GM21717 (cell line): Measurements from ENCODE around the gene CTH.
"Not testable (repeated sequence)": the region's sequence is repeated elsewhere in the genome, so short reads cannot be mapped to it uniquely, and the experiment has no call there.

ENCODE experiments used
- ATAC-seq: cut with Tn5 transposase; IDR thresholded peaks from one replicate; pipeline ENCODE4 v1.9.1; 2021; ENCODE audit warnings: mild to moderate bottlenecking, moderate library complexity; ENCODE audit not compliant: unreplicated experiment

The CTH gene

DNA sequence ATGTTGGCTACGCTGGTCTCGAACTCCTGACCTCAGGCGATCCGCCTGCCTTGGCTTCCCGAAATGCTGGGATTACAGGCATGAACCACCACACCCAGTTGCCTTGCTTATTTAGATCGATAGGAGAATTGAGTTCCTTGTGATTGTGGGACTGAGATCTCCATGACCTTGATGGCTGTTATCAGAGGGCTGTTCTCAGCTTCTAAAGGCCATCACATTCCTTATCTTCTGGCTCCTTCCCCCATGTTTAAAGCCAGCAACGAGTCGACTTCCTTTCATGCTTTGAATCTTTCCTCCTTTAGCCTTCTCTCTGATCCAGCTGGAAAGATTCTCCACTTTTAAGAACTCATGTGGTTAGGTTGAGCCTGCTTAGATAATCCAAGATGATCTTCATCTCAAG, 38.0 kb downstream of the CTH start:
- ATAC-seq, result no peak

DNA sequence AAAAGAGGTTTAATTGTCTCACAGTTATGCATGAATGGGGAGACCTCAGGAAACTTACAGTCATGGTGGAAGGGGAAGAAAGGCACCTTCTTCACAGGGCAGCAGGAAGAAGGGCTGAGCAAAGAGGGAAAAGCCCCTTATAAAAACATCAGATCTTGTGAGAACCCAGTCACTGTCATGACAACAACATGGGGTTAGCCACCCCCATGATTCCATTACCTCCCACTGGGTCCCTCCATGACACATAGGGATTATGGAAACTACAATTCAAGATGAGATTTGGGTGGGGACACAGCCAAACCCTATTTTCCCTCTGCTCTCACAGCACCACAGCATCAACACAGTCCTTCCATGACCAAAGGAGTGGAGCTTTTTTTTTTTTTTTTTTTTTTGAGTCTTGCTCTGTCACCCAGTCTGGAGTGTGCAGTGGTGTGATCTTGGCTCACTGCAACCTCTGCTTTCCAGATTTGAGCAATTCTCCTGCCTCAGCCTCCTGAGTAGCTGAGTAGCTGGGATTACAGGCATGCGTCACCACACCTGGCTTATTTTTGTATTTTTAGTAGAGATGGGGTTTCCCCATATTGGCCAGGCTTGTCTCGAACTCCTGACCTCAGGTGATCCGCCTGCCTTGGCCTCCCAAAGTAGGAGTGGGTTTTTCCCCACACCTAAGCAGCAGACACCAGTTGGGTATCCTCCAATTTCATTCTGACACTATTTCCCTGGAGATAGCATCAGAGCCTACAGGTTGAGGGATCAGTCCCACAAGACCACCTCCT, 41.3 kb downstream of the CTH start:
- ATAC-seq, result peak; percentile 57

DNA sequence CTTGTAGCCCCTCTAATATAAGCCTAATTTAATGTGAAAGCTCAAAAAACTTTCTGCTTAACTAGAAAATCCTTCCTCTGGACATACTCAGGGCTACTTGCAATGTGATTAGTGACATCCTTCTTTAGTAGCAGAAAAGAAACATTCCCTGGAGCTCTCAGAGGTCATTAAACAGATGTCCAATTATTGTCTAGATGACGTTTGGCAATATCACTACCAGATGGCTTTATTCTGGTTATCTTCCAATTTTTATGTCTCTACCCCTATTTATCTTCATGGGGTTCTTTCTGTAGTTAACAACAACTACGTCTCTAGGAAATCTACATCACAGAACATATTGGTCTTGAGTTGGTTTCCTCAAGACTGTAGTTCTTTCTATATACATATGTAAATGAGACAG, 44.2 kb downstream of the CTH start:
- no peak for ATAC-seq

DNA sequence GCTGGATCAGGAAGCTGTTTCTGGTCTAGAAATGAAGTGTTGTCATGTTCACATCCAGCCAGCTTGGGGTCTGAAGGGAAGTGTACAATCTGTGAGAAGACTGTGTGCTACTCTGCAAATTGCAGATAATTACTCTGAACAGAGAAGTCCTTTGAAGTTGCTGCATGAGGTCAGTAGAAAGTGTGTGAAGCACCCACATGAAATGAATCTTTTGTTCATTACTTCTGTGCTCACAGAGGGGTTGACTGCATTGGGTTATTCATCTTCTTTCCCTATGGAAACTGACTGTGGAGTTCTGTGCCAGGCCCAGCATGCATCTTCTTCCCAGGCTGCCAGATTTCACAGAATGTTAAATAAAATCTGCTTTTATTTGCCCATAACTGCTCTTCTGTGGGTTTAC, 47.1 kb downstream of the CTH start:
- ATAC-seq, result no peak

DNA sequence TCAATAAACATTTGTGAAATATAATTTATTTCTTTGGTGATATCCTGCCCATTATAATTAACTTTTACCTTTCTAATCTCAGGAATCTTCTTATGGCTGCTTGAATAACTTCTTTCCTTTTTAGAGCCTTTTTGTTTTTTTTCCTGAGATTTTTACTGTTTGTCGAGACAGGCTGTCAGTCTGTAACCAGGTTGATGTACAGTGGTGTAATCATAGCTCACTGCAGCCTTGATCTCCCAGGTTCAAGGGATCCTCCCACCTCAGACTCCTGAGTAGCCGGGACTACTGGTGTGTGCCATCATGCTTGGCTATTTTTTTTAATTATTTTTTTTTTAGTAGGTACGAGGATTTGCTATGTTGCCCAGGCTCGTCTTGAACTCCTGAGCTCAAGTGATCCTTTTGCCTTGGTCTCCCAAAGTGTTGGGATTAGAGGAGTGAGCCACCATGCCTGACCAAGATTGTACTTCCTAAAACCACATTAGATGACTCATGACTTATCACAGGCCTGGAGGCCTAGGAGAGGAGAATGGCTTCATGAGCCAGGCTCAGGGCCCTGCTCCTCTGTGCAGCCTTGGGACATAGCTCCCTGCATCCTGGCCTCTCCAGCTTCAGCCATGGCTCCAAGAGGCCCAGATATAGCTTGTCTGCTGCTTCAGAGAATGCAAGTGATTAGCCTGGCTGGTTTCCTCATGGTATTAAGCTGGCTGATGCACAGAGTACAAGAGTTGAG, 48.6 kb downstream of the CTH start:
- no peak for ATAC-seq

DNA sequence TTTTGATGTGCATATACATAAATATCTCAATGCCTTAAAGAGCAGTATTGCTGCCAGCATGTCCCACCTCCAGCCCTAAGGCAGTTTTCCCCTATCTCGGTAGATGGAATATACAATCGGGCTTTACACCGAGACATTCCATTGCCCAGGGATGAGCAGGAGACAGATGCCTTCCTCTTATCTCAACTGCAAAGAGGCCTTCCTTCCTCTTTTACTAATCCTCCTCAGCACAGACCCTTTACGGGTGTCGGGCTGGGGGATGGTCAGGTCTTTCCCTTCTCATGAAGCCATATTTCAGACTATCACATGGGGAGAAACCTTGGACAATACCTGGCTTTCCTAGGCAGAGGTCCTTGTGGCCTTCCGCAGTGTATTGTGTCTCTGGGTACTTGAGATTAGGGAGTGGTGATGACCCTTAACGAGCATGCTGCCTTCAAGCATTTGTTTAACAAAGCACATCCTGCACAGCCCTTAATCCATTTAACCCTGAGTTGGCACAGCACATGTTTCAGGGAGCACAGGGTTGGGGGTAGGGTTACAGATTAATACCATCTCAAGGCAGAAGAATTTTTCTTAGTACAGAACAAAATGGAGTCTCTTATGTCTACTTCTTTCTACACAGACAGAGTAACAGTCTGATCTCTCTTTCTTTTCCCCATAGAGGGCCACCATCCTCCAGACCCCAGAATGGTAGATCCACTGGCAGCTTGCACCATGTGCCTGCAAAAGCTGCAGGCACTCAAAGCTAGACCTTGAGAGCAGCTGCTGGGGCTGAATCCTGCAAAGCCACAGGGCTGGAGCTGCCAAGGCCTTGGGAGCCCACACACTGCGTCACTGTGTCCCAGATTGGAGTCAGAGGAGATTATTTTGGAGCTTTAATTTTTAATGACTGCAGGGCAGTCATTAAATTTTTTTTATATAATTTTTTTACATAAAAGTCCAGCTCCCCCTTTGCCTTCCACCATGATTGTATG, 50.0 kb downstream of the CTH start:
- ATAC-seq, result not testable (repeated sequence)

DNA sequence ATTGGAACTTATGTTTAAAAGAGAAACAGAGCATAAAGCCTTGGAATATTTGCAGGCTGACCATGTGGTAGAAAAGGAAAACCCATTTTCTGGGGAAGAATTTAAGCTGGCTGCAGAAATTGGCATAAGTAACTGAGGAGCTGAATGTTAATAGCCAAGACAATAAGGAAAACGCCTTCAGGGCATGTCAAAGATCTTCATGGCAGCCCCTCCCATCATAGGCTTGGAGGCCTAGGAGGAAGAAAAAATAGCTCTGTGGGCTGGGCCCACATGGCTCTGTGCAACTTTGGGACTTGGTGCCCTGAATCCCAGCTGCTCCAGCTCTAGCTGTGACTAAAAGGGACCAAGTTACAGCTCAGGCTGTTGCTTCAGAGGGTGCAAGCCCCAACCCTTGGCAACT, 51.5 kb downstream of the CTH start:
- ATAC-seq, result no peak

DNA sequence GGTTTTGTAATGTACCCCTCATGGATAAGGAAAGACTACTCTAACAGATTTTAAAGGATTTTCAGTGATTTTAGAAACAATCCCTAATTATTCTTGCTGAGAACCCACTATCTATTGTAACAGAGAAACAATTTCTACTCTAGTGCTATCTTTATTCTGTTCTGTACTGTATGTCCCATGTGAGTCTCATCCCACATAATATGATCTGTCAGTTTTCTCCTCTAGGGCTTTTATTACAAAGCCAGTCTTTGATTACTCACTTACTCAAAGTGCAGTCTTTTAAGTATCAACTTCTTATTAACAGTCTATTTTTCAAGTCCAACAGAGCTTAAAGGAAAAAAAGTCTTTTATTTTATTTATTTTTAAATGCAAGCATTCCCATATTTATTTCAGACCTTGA, 54.8 kb downstream of the CTH start:
- no peak for ATAC-seq

DNA sequence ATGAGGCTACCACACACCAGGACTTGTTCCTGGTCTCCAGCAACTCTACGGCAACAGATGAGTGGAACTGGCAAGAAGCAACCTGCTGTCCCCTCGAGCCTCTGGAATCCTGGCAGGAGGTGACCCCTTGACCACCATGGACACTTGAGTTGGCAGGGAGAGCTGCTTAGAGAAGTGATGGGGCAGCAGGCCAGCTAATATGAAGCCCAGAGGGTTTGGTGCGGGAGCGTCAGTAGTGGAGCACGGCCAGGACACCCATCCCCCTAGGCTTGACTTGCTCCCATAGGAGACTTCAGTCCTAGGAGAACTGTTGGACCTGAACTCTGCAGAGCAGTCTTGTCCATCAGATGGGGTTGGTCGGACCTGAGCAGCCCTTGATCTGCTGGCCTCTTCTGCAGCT, 56.5 kb downstream of the CTH start:
- no peak for ATAC-seq

DNA sequence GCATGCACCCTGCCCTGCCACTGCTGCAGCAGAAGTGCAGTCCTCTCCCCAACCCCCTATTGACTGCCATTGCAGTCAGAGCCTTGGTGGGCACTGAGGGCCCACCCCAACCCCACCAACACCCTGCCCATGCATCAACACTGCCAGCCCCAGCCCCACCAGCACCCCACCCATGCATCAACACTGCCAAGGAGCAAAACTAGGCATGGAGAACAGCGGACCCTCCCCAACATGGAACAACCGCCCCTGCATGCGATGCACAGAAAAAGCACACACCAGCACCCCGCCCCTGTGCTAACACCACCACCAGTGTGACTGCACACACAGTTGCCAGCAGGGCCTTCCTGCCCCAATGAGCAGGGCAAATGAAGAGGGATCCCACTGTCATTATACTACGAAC, 57.1 kb downstream of the CTH start:
- ATAC-seq, result no peak

DNA sequence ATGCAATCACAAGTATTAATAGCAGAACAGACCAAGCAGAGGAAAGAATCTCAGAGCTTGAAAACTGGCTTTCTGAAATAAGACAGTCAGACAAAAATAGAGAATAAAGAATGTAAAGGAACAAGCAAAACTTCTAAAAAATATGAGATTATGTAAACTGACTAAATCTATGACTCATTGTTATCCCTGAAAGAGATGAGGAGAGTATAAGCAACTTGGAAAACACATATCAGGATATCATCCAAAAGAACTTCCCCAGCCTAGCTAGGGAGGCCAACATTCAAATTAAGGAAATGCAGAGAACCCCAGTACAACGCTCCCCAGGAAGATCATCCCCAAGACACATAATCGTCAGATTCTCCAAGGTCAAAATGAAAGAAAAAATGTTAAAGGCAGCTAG, 58.1 kb downstream of the CTH start:
- not testable (repeated sequence) for ATAC-seq

DNA sequence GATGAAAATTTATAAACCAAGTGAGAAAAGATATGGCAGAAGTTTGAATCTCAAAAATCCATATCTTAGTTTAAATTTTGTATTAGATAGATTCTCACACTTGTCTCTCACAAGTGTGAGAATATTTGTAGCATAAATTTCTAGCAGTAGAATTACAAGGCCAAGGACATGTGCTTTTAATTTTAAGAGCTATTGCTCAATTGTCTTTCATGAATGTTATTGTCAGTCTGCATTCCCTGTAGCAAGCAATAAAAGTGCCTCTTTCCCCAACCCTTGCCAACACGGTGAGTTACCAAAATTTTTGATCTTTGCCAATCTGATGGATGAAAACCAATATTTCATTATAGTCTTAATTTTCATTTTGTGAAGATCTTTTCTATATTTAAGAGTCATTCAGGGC, 64.0 kb downstream of the CTH start:
- no peak for ATAC-seq

DNA sequence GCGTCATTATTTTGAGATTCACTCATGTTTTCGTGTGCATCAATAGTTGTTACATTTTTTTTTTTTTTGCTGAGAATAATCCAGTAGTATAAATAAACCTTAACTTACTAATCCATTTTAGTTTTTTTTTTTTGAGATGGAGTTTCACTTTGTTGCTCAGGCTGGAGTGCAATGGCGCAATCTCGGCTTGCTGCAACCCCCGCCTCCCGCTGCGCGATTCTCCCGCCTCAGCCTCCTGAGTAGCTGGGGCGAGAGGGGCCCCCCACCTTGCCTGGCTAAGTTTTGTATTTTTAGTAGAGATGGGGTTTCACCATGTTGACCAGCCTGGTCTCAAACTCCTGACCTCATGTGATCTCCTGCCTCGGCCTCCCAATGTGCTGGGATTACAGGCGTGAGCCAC, 66.0 kb downstream of the CTH start:
- no peak for ATAC-seq

DNA sequence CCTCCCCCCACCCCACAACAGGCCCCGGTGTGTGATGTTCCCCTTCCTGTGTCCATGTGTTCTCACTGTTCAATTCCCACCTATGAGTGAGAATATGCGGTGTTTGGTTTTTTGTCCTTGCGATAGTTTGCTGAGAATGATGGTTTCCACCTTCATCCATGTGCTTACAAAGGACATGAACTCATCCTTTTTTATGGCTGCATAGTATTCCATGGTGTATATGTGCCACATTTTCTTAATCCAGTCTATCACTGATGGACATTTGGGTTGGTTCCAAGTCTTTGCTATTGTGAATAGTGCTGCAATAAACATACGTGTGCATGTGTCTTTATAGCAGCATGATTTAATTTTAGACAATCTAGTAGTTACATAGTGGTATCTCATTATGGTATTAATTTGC, 66.8 kb downstream of the CTH start:
- ATAC-seq, result not testable (repeated sequence)

DNA sequence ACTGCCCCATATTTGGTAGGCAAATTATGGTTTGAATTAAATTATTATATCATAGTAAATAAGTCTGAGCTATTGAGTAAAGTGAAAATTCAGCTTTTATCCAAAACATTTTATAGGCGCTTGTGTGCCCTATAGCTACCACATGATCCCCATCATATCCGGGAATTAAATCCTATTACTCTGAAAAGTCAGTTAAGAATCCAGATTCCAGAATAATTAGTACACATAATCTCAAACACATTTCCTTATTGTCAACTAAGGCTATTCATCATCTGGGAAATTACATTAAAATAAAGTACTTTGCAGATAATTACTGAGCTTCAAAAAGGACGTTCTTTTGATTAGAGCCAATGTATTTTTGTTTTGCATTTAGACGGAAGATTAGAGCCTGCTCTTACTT, 72.3 kb downstream of the CTH start:
- ATAC-seq, result no peak

DNA sequence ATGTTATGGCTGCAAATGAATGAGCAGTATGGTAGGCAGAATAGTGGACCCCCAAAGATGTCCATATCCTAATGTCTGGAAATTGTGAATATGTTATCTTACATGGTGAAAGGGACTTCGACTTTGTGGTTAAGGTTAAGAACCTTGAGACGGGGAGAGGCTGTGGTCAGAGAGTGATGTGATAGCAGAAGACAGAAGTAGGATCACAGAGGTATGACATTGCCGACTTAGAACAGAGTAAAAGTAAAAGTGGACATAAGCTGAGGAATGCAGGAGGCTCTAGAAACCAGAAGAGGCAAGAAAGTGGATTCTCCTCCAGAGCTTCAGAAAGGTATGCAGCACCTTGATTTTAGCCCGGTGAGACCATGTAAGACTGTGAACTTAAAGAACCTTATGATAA, 74.6 kb downstream of the CTH start:
- ATAC-seq, result no peak

DNA sequence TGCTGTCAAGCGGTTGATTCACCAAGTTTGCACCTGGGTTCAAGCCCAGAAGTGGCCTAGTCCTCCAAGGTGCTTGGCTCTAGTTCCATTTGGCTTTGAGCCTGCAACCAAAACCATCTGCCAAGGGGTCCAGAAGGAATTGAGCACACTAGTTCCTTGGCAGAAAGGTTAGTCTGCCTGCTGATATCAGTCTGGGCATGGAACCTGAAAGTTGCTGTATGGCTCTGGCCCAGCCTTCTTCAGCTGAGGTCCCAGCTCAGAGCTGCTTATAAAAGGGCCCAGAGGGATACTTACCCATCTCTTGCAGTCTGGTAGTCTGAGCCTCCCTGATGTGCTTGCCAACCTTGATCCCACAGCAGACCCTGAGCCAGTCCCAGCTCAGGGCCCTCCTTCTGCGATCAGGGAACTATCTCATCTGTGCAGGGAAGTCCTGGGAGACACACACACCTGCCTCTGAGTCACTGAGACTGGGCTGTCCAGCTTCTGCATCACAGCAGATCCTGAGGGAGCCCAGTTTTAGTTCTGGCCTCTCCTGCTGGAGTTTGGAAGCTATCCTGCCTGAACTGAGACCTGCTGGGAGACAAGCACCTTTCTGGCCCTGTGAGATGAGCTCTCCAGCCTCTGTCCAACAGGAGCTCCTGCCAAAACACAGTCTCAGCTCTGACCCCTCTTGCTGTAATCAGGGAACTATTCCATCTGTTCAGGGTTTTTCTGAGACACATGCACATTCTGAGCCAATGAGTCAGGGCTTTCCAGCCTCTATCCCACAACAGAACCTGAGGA, 75.8 kb downstream of the CTH start:
- no peak for ATAC-seq

DNA sequence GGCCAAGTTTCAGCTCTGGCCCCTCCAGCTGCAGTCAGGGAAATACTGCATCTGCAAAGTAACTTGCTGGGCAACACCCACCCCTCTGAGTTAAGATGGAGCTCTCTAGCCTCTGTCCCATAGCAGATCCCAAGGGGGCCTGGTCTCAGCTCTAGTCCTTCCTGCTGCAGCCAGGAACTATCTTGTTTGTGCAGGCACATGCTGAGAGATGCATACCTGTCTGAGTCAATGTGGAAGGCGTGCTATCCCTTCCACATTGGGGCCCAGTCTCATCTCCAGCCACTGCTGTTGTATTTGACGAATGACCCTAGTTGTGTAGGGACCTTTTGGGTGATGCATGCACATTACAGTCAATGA, 76.4 kb downstream of the CTH start:
- no peak for ATAC-seq

DNA sequence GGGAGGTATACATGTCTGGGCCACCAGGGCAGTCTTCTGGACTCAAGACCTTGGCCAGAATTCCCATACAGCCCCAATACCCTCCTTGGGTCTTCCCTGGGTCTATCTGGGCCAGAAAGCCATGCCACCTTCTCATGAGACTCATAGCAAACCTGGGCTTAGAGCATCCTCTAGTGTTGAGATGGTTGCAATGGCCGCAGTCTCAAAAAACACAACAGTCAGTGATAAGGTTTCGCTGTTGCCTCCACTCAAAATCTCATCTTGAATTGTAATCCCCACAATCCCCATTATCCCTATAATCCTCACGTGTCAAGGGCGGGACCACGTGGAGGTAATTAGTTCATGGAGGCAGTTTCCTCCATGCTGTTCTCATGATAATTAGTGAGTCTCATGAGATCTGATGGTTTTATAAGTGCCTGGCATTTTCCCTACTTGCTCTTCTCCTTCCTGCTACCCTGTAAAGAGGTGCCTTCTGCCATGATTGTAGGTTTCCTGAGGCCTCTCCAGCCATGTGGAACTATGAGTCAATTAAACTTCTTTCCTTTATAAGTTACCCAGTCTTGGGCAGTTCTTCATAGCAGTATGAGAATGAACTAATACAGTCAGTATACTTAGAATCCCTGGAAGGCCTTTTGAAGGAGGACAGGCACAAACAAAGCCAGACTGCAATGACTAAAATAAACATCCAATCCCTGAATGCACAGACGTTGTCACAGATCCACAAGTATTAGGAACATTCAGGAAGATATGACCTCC, 77.0 kb downstream of the CTH start:
- peak; percentile 63 for ATAC-seq
